ENCODE measurements around the gene SRM.

GRCh38 chr1:11068600-11069473, 9.0 kb upstream of the SRM start:
- TF ChIP-seq EP300 (IDR thresholded peaks at IDR 0.05) (no peak), CTCF (IDR thresholded peaks at IDR 0.05) (no peak), POLR2A (IDR thresholded peaks at IDR 0.05) (no peak)

Data from tibial nerve (tissue), 4 donors.